Endothelial cell of umbilical vein (primary cell): Measurements from ENCODE around the gene HBS1L. TPM values are rescaled to one million over a fixed set of nuclear protein-coding genes. Genes with fewer than 3 reads are reported as not detected.

ENCODE experiments used
- BruUV-seq: library from RNA; stranded (reverse); fragments of 400-500 nt; replicated peaks from 2 replicates; lab custom pipeline; 2021; lab: Mats Ljungman, UMichigan
- CTCF ChIA-PET: fragments of 300-600, 350-600 bp; sonication (Branson Sonifier 250); formaldehyde crosslinking; loops from one replicate; lab custom pipeline; 2021; ENCODE audit warnings: antibody characterized with exemption, inconsistent platforms; lab: Charles Lee
- POLR2A ChIA-PET: fragments of 300-600, 350-600 bp; sonication (Branson Sonifier 250); formaldehyde crosslinking; loops from one replicate; lab custom pipeline; 2021; ENCODE audit warnings: antibody characterized with exemption, inconsistent platforms; lab: Charles Lee
- DNase-seq: peaks from one replicate; pipeline ENCODE4 v3.0.0-alpha.2; 2011; ENCODE audit warnings: low read depth, low spot score
- FAIRE-seq: peaks from 2 replicates; lab custom pipeline; 2011; peaks lifted over from hg19 to GRCh38; lab: Jason Lieb, UNC
- H2AFZ ChIP-seq: 2 replicates; pipeline ENCODE4 v1.6.0; 2012; ENCODE audit warnings: low read depth, low read length, control low read depth, inconsistent platforms
- H3K27ac ChIP-seq: 2 replicates; pipeline ENCODE4 v1.5.1; 2011; ENCODE audit warnings: low read depth, mild to moderate bottlenecking, control low read depth, low read length, moderate library complexity; ENCODE audit not compliant: insufficient read depth
- H3K27me3 ChIP-seq, 2 experiments: 2 replicates each; pipeline versions ENCODE4 v1.6.0 to v1.6.1; 2011; ENCODE audit warnings: low read length in 2 of 2, mixed read lengths in 1 of 2; ENCODE audit not compliant: control insufficient read depth in 2 of 2, insufficient read depth in 2 of 2
- H3K36me3 ChIP-seq, 2 experiments: 2 replicates in 1 of 2; 3 replicates in 1 of 2; pipeline ENCODE4 v1.5.1; 2011; ENCODE audit warnings: low read length in 2 of 2, mild to moderate bottlenecking in 1 of 2, moderate library complexity in 1 of 2; ENCODE audit not compliant: control insufficient read depth in 2 of 2, insufficient read depth in 2 of 2; ENCODE audit errors: extremely low read depth in 1 of 2
- H3K4me1 ChIP-seq: 3 replicates; pipeline ENCODE4 v1.5.1; 2011; ENCODE audit warnings: mild to moderate bottlenecking, low read length; ENCODE audit not compliant: control insufficient read depth, insufficient read depth; ENCODE audit errors: extremely low read depth
- H3K4me2 ChIP-seq: 2 replicates; pipeline ENCODE4 v1.6.1; 2011; ENCODE audit warnings: low read length, control low read depth, mixed read lengths; ENCODE audit not compliant: insufficient read depth
- H3K4me3 ChIP-seq, 3 experiments: fragments of 200-600 bp in 1 of 3; sonication (generic), shearing (Covaris generic) in 1 of 3; replicated peaks in 1 of 3; 2 replicates each; pipeline ENCODE4 v1.5.1; 2011 to 2016; ENCODE audit warnings: control low read depth in 3 of 3, low read length in 3 of 3, mild to moderate bottlenecking in 2 of 3, inconsistent platforms in 1 of 3, low read depth in 1 of 3, moderate library complexity in 1 of 3; ENCODE audit not compliant: insufficient read depth in 1 of 3
- H3K79me2 ChIP-seq: 2 replicates; pipeline ENCODE4 v1.6.0; 2012; ENCODE audit warnings: low read length, inconsistent platforms; ENCODE audit not compliant: control insufficient read depth, insufficient read depth
- H3K9ac ChIP-seq: replicated peaks from 2 replicates; pipeline ENCODE3; 2011; ENCODE audit warnings: low read length, control low read depth; ENCODE audit not compliant: insufficient read depth; ENCODE audit errors: extremely low read depth
- H3K9me1 ChIP-seq: replicated peaks from 3 replicates; pipeline ENCODE4 v1.6.0; 2011; ENCODE audit warnings: mild to moderate bottlenecking, low read length; ENCODE audit not compliant: control insufficient read depth, insufficient read depth; ENCODE audit errors: extremely low read depth
- H3K9me3 ChIP-seq: replicated peaks from 2 replicates; pipeline ENCODE4 v1.5.1; 2012; ENCODE audit warnings: low read length, inconsistent platforms; ENCODE audit not compliant: control insufficient read depth, insufficient read depth
- H4K20me1 ChIP-seq: replicated peaks from 2 replicates; pipeline ENCODE3; 2011; ENCODE audit warnings: mild to moderate bottlenecking, low read length; ENCODE audit not compliant: control insufficient read depth, insufficient read depth; ENCODE audit errors: extremely low read depth
- CTCF ChIP-seq, 2 donors: IDR thresholded peaks; 1 replicate in 1 of 2; 2 replicates in 1 of 2; pipeline ENCODE4 v1.5.1; 2011; ENCODE audit warnings: low read length in 2 of 2, mild to moderate bottlenecking in 2 of 2, moderate library complexity in 2 of 2, control low read depth in 1 of 2, inconsistent platforms in 1 of 2, low read depth in 1 of 2; ENCODE audit not compliant: insufficient read depth in 1 of 2; ENCODE audit errors: extremely low read depth in 1 of 2
- EZH2 ChIP-seq: IDR thresholded peaks from 2 replicates; pipeline ENCODE4 v1.6.1; 2012; ENCODE audit warnings: borderline replicate concordance, low read depth, mild to moderate bottlenecking, moderate library complexity, low read length, inconsistent platforms; ENCODE audit not compliant: severe bottlenecking
- FOS ChIP-seq: IDR thresholded peaks from 2 replicates; pipeline ENCODE4 v1.6.1; 2011; ENCODE audit warnings: mild to moderate bottlenecking, low read length, moderate library complexity, borderline replicate concordance; ENCODE audit not compliant: insufficient read depth
- GATA2 ChIP-seq: IDR thresholded peaks from 2 replicates; pipeline ENCODE4 v1.7.0; 2011; ENCODE audit warnings: low read depth, mild to moderate bottlenecking, moderate library complexity, mixed read lengths, low read length; ENCODE audit not compliant: insufficient read length, insufficient read depth
- JUN ChIP-seq: IDR thresholded peaks from 2 replicates; pipeline ENCODE4 v1.6.1; 2011; ENCODE audit warnings: borderline replicate concordance, low read depth; ENCODE audit not compliant: insufficient read length, insufficient read depth
- MAX ChIP-seq: IDR thresholded peaks from 2 replicates; pipeline ENCODE4 v1.6.1; 2011; ENCODE audit not compliant: insufficient read depth, insufficient read length
- MYC ChIP-seq: IDR thresholded peaks from one replicate; pipeline ENCODE4 v1.6.1; 2011; ENCODE audit warnings: mild to moderate bottlenecking, low read depth, low read length
- POLR2A ChIP-seq: IDR thresholded peaks from 2 replicates; pipeline ENCODE4 v1.6.1; 2012; ENCODE audit warnings: low read depth, mild to moderate bottlenecking, control low read depth, low read length
- POLR2AphosphoS5 ChIP-seq: IDR thresholded peaks from 2 replicates; pipeline ENCODE4 v1.6.1; 2012; ENCODE audit warnings: low read depth, mild to moderate bottlenecking, control low read depth, low read length, moderate library complexity; ENCODE audit not compliant: insufficient read depth
- dilution Hi-C: fragments of 300-500 bp; cut with MboI; formaldehyde crosslinking; loops from one replicate; pipeline ENCODE4 v1.15.0; 2019; ENCODE audit warnings: low sequenced_read_pairs; ENCODE audit not compliant: extremely low pct_ligation_motif_present
- intact Hi-C: fragments of 100-400 bp; cut with micrococcal nuclease; formaldehyde crosslinking; loops from one replicate; pipeline ENCODE4 v1.10.0; 2022
- polyA plus RNA-seq, 4 experiments: library from polyadenylated mRNA; depleted of rRNA in 3 of 4; stranded (reverse) in 3 of 4; unstranded in 1 of 4; fragments of >200 nt; gene quantifications; 2 replicates each; pipeline versions ENCODE4 v1.2.1 to v1.2.3, GENCODE V29; 2011 to 2012; ENCODE audit warnings: missing spikeins in 1 of 4
- total RNA-seq: library from RNA; stranded (reverse); gene quantifications from 2 replicates; pipeline ENCODE4 v1.2.3, GENCODE V29; 2021

The HBS1L gene
- total and polyA plus RNA-seq, 2 donors (not counting 3 experiments of a cell fraction or from before 2014, with no cell fraction given) = 23.7 to 74.6 TPM

- no peaks in the 10 kb centered on the region for H3K9me3 ChIP-seq
- no peak overlapping the region for H3K4me3 ChIP-seq
- no peak overlapping the region for H3K9ac ChIP-seq
- ChIA-PET CTCF (interaction anchor here (0.6 kb wide), 1 partner anchor 16 kb away, joined by 3 read pairs; no protein-coding TSS in a partner anchor), POLR2A (no interaction called here)
- dilution Hi-C loops (no loop called here), intact Hi-C loops (no loop called here)
- H3K4me2 ChIP-seq = no peak overlapping the region
- BruUV-seq = no TSS peak
- H4K20me1 ChIP-seq = no peaks in the 10 kb centered on the region
- no peak overlapping the region for H3K27ac ChIP-seq
- FAIRE-seq (no peak), DNase-seq (no peak)
- no peaks in the 10 kb centered on the region for H3K9me1 ChIP-seq
- no peaks in the 10 kb centered on the region for H3K36me3 ChIP-seq
- no peaks in the 10 kb centered on the region for H3K27me3 ChIP-seq
- TF ChIP-seq GATA2 (no peak), POLR2A (no peak), EZH2 (no peak), CTCF (IDR thresholded peaks at IDR 0.05; ENCODE audit: extremely low read depth in 1 of 2, insufficient read depth in 1 of 2, low read depth in 1 of 2, low read length in 2 of 2) (no peak), POLR2AphosphoS5 (no peak), JUN (no peak), MAX (no peak), MYC (no peak), FOS (no peak)
- H3K79me2 ChIP-seq = peaks cover 5% of the 10 kb centered on the region
- H3K4me1 ChIP-seq = peaks cover 7% of the 10 kb centered on the region
- no peak overlapping the region for H2AFZ ChIP-seq
Observed at GRCh38 chr6:135014353-135014832, 40.2 kb downstream of the HBS1L start.
